HFFc6 (cell line): Measurements from ENCODE around the gene RNU6-8. TPM values are rescaled to one million over a fixed set of nuclear protein-coding genes. Genes with fewer than 3 reads are reported as not detected.

Experiments used
- DNase-seq: peaks from one replicate; pipeline ENCODE4 v3.0.0-alpha.2; 2018
- H3K27ac Mint-ChIP-seq: 2 replicates; pipeline ENCODE4 v1.8.0; 2020; ENCODE audit warnings: mild to moderate bottlenecking, mixed read lengths
- H3K27me3 Mint-ChIP-seq: 2 replicates; pipeline ENCODE4 v1.8.0; 2021; ENCODE audit warnings: mild to moderate bottlenecking, moderate library complexity, mixed read lengths; ENCODE audit not compliant: insufficient read depth
- H3K36me3 Mint-ChIP-seq: 2 replicates; pipeline ENCODE4 v1.8.0; 2021; ENCODE audit warnings: low read depth, mixed read lengths
- H3K4me1 Mint-ChIP-seq: 2 replicates; pipeline ENCODE4 v1.8.0; 2020; ENCODE audit warnings: low read depth, mixed read lengths
- H3K4me3 Mint-ChIP-seq: 2 replicates; pipeline ENCODE4 v1.8.0; 2020; ENCODE audit warnings: mild to moderate bottlenecking, moderate library complexity, mixed read lengths
- H3K9me3 Mint-ChIP-seq: 2 replicates; pipeline ENCODE4 v1.8.0; 2020; ENCODE audit warnings: mild to moderate bottlenecking, mixed read lengths
- CTCF ChIP-seq: fragments of 200-600 bp; sonication (generic); IDR thresholded peaks from 2 replicates; pipeline ENCODE4 v1.5.0; 2021; ENCODE audit warnings: antibody characterized with exemption, mild to moderate bottlenecking
- total RNA-seq, 6 experiments: library from RNA; stranded (reverse); fragmentation: NEBNext Ultra II Directional; extraction: Animal tissue kit (Norgen Biotek cat#: 25700); gene quantifications; 2 replicates in 1 of 6; 3 replicates in 5 of 6; pipeline ENCODE4 v1.2.3, GENCODE V29; 2021

Gene RNU6-8
- total RNA-seq, 6 experiments from 2014 or later = not detected

- peaks cover 12% of the 10 kb centered on the region; the same call in 1 of the 2 replicates for H3K9me3 Mint-ChIP-seq
- H3K4me1 Mint-ChIP-seq = no peaks in the 10 kb centered on the region
- no peak for DNase-seq
- H3K27me3 Mint-ChIP-seq = peaks cover 6% of the 10 kb centered on the region; the same call in 1 of the 2 replicates
- no peak overlapping the region for H3K4me3 Mint-ChIP-seq
- no peak overlapping the region for H3K27ac Mint-ChIP-seq
- no peaks in the 10 kb centered on the region for H3K36me3 Mint-ChIP-seq
- no peak for TF ChIP-seq CTCF
Observed at GRCh38 chr14:32185097-32185496, 18.0 kb downstream of the RNU6-8 start.

GRCh38 chr14:32183151-32184058, 19.7 kb downstream of the RNU6-8 start:
- peaks cover 22% of the 10 kb centered on the region for H3K9me3 Mint-ChIP-seq
- no peak overlapping the region for H3K4me3 Mint-ChIP-seq
- H3K4me1 Mint-ChIP-seq = no peaks in the 10 kb centered on the region
- H3K36me3 Mint-ChIP-seq = peaks cover 6% of the 10 kb centered on the region; the same call in 1 of the 2 replicates
- no peak overlapping the region for H3K27ac Mint-ChIP-seq
- peaks cover 8% of the 10 kb centered on the region for H3K27me3 Mint-ChIP-seq
- no peak for TF ChIP-seq CTCF
- DNase-seq = no peak

- DNase-seq = no peak
- Mint-ChIP-seq H3K4me3 (no peak overlapping the region), H3K36me3 (no peaks in the 10 kb centered on the region), H3K27me3 (peaks cover 9% of the 10 kb centered on the region), H3K4me1 (0 out of 2 replicates have a peak, but pooled peaks cover 6% of the 10 kb centered on the region), H3K9me3 (no peaks in the 10 kb centered on the region), H3K27ac (no peak overlapping the region)
- TF ChIP-seq CTCF = no peak
Observed at GRCh38 chr14:32171469-32171868, 31.6 kb downstream of the RNU6-8 start.

GRCh38 chr14:32169191-32169590, 33.9 kb downstream of the RNU6-8 start:
- no peak for DNase-seq
- H3K9me3 Mint-ChIP-seq = no peaks in the 10 kb centered on the region
- 0 out of 2 replicates have a peak, but pooled peaks cover 6% of the 10 kb centered on the region for H3K4me1 Mint-ChIP-seq
- no peak for TF ChIP-seq CTCF
- H3K36me3 Mint-ChIP-seq = no peaks in the 10 kb centered on the region
- no peak overlapping the region for H3K4me3 Mint-ChIP-seq
- peaks cover 9% of the 10 kb centered on the region for H3K27me3 Mint-ChIP-seq
- no peak overlapping the region for H3K27ac Mint-ChIP-seq

- peaks cover 3% of the 10 kb centered on the region for H3K27me3 Mint-ChIP-seq
- H3K36me3 Mint-ChIP-seq = no peaks in the 10 kb centered on the region
- no peak for DNase-seq
- TF ChIP-seq CTCF = no peak
- H3K4me1 Mint-ChIP-seq = 0 out of 2 replicates have a peak, but pooled peaks cover 6% of the 10 kb centered on the region
- H3K4me3 Mint-ChIP-seq = no peak overlapping the region
- H3K27ac Mint-ChIP-seq = no peak overlapping the region
- H3K9me3 Mint-ChIP-seq = no peaks in the 10 kb centered on the region
Observed at GRCh38 chr14:32167907-32168306, 35.2 kb downstream of the RNU6-8 start.
